HepG2 (cell line): ENCODE data around the gene UCHL3.

Experiments used
- ZNF382 ChIP-seq: sonication (generic); formaldehyde crosslinking; IDR thresholded peaks from 2 replicates; pipeline ENCODE4 v1.5.0; 2020; ENCODE audit warnings: missing genetic modification reagents, mild to moderate bottlenecking, borderline replicate concordance
- TF ChIP-seq, protein P1 (sequence below): sonication (generic); formaldehyde crosslinking; conservative IDR thresholded peaks from 2 replicates; pipeline ENCODE4 v1.4.0; 2020; ENCODE audit warnings: missing genetic modification reagents

- TF ChIP-seq, protein P1, sequence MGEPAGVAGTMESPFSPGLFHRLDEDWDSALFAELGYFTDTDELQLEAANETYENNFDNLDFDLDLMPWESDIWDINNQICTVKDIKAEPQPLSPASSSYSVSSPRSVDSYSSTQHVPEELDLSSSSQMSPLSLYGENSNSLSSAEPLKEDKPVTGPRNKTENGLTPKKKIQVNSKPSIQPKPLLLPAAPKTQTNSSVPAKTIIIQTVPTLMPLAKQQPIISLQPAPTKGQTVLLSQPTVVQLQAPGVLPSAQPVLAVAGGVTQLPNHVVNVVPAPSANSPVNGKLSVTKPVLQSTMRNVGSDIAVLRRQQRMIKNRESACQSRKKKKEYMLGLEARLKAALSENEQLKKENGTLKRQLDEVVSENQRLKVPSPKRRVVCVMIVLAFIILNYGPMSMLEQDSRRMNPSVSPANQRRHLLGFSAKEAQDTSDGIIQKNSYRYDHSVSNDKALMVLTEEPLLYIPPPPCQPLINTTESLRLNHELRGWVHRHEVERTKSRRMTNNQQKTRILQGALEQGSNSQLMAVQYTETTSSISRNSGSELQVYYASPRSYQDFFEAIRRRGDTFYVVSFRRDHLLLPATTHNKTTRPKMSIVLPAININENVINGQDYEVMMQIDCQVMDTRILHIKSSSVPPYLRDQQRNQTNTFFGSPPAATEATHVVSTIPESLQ (CRISPR knock-in tag), result no peak
- no peak for TF ChIP-seq ZNF382 (CRISPR knock-in tag)
Observed at GRCh38 chr13:75643182-75643581, 93.6 kb downstream of the UCHL3 start.
